ENCODE data around the gene BCAS3.

- no peak for TF ChIP-seq GABPA (IDR thresholded peaks at IDR 0.05 in 1 of 2, conservative IDR thresholded peaks at IDR 0.05 in 1 of 2)
- TF ChIP-seq TAF1 (conservative IDR thresholded peaks at IDR 0.05), result no peak
- TF ChIP-seq, protein P1, sequence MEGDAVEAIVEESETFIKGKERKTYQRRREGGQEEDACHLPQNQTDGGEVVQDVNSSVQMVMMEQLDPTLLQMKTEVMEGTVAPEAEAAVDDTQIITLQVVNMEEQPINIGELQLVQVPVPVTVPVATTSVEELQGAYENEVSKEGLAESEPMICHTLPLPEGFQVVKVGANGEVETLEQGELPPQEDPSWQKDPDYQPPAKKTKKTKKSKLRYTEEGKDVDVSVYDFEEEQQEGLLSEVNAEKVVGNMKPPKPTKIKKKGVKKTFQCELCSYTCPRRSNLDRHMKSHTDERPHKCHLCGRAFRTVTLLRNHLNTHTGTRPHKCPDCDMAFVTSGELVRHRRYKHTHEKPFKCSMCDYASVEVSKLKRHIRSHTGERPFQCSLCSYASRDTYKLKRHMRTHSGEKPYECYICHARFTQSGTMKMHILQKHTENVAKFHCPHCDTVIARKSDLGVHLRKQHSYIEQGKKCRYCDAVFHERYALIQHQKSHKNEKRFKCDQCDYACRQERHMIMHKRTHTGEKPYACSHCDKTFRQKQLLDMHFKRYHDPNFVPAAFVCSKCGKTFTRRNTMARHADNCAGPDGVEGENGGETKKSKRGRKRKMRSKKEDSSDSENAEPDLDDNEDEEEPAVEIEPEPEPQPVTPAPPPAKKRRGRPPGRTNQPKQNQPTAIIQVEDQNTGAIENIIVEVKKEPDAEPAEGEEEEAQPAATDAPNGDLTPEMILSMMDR (IDR thresholded peaks at IDR 0.05; ENCODE audit: low read depth, low read length, missing input control), result no peak
- no peak for TF ChIP-seq JUND (IDR thresholded peaks at IDR 0.05)
- TF ChIP-seq MAX (IDR thresholded peaks at IDR 0.05), result no peak
- TF ChIP-seq RAD21 (IDR thresholded peaks at IDR 0.05), result no peak
- no peak for TF ChIP-seq REST (IDR thresholded peaks at IDR 0.05)
Observed at GRCh38 chr17:60671482-60671881, 6.2 kb upstream of the BCAS3 start.
